Natural killer cell (primary cell): Measurements from ENCODE around the gene PILRA. TPM values are rescaled to one million over a fixed set of nuclear protein-coding genes. Genes with fewer than 3 reads are reported as not detected.

Source experiments
- ATAC-seq, 3 donors: fragments of 150-1000 bp in 2 of 3; fragments of 200-7000 bp in 1 of 3; cut with Tn5 transposase; 1 replicate in 1 of 3; 2 replicates in 2 of 3; pipeline ENCODE4 v1.10.0; 2021; ENCODE audit warnings: mild to moderate bottlenecking in 2 of 3, moderate library complexity in 2 of 3
- DNase-seq, 2 donors: peaks; one replicate each; pipeline versions ENCODE4 v3.0.0 to v3.0.0-alpha.2; 2013 to 2021; ENCODE audit warnings: mixed read lengths in 1 of 2
- H3K27ac ChIP-seq: one replicate; pipeline ENCODE4 v1.5.1; 2013; ENCODE audit warnings: mild to moderate bottlenecking, low read length
- H3K27me3 ChIP-seq: one replicate; pipeline ENCODE4 v1.6.1; 2013; ENCODE audit warnings: low read length; ENCODE audit not compliant: control insufficient read depth, insufficient read depth
- H3K36me3 ChIP-seq: one replicate; pipeline ENCODE4 v1.6.1; 2013; ENCODE audit warnings: low read length; ENCODE audit not compliant: control insufficient read depth, insufficient read depth
- H3K4me1 ChIP-seq: one replicate; pipeline ENCODE4 v1.6.1; 2013; ENCODE audit warnings: low read length; ENCODE audit not compliant: control insufficient read depth, insufficient read depth
- H3K4me3 ChIP-seq: one replicate; pipeline ENCODE4 v1.5.1; 2013; ENCODE audit warnings: low read length
- H3K9me3 ChIP-seq: one replicate; pipeline ENCODE4 v1.6.1; 2013; ENCODE audit warnings: low read length; ENCODE audit not compliant: control insufficient read depth, insufficient read depth
- H3K27ac Mint-ChIP-seq, 2 donors: one replicate each; pipeline ENCODE4 v1.8.0; 2022; ENCODE audit warnings: mild to moderate bottlenecking in 2 of 2, mixed read lengths in 2 of 2, moderate library complexity in 1 of 2
- H3K27me3 Mint-ChIP-seq, 2 donors: one replicate each; pipeline ENCODE4 v1.8.0; 2022; ENCODE audit warnings: low read depth in 2 of 2, mixed read lengths in 2 of 2
- H3K36me3 Mint-ChIP-seq: one replicate; pipeline ENCODE4 v1.8.0; 2022; ENCODE audit warnings: mixed read lengths
- H3K4me1 Mint-ChIP-seq, 2 donors: one replicate each; pipeline ENCODE4 v1.8.0; 2022; ENCODE audit warnings: mixed read lengths in 2 of 2
- H3K4me3 Mint-ChIP-seq: one replicate; pipeline ENCODE4 v1.8.0; 2022; ENCODE audit warnings: mild to moderate bottlenecking, moderate library complexity, mixed read lengths
- H3K9me3 Mint-ChIP-seq, 2 donors: one replicate each; pipeline ENCODE4 v1.8.0; 2022; ENCODE audit warnings: mixed read lengths in 2 of 2
- CTCF ChIP-seq: fragments of 200-600 bp; IDR thresholded peaks from one replicate; pipeline ENCODE4 v1.8.0; 2022; ENCODE audit warnings: antibody characterized with exemption
- WGBS: methylation state at CpG from one replicate; pipeline ENCODE4 v1.1.7; 2013; ENCODE audit warnings: missing lambda C conversion rate; ENCODE audit not compliant: insufficient coverage; 5-methylcytosine and 5-hydroxymethylcytosine counted together
- intact Hi-C: fragments of 100-400 bp; cut with micrococcal nuclease; formaldehyde crosslinking; loops from one replicate; pipeline ENCODE4 v1.14.2; 2022
- total RNA-seq, 4 donors: library from RNA; stranded (reverse); fragments of 120-200 nt in 1 of 4; gene quantifications; one replicate each; pipeline versions ENCODE4 v1.2.3 to v1.2.4, GENCODE V29; 2013 to 2022

The PILRA gene
- total RNA-seq, 3 donors from 2014 or later (not counting 1 experiment from before 2014, with no cell fraction given) = 18.8 to 38.8 (median 29.4) TPM

DNA sequence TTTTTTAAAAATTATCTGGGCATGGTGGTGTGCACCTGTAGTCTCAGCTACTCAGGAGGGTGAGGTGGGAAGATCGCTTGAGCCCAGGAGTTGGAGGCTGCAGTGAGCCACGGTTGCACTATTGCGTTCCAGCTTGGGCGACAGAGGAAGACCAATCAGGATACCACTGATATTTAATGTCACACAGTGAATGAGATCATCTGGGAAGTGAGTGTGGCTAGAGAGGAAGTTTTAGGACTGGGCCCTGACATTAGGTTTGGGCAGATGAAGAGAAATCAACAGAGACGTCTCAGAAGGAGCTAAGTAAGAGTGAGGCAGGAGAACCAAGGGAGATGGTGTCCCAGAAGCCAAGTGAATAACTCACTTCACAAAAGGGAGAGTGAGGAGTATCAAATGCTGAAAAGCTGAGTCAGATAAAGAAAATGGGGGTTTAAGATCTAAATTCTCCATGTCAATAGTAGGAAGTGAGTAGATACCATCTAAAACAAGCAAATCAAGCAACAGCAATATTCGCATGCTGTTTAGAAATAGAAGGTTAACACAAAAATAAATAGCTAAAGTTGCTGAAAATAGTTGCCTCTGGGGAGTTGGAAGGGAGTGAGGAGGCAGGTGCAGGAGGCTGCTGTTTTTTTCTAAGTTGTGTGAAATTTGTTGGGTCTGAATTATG, 11.5 kb downstream of the PILRA start:
- peaks cover 12 to 18% of the 10 kb centered on the region in 2 donors for H3K4me1 Mint-ChIP-seq
- TF ChIP-seq CTCF = no peak
- ATAC-seq (no peak), DNase-seq (no peak)
- no peaks in the 10 kb centered on the region for H3K9me3 Mint-ChIP-seq
- 89% methylated on average over 5 of the region's 6 CpGs for WGBS
- H3K36me3 ChIP-seq = no peaks in the 10 kb centered on the region
- H3K4me3 Mint-ChIP-seq = no peak overlapping the region
- H3K27me3 ChIP-seq = no peaks in the 10 kb centered on the region
- no peaks in the 10 kb centered on the region for H3K36me3 Mint-ChIP-seq
- H3K27ac ChIP-seq = no peak overlapping the region
- intact Hi-C loops = no loop called here
- H3K9me3 ChIP-seq = no peaks in the 10 kb centered on the region
- H3K4me1 ChIP-seq = peaks cover 13% of the 10 kb centered on the region
- H3K27ac Mint-ChIP-seq = no peak overlapping the region
- no peak overlapping the region for H3K4me3 ChIP-seq
- H3K27me3 Mint-ChIP-seq = peaks cover 0 to 3% of the 10 kb centered on the region in 2 donors

GRCh38 chr7:100386940-100387339, 13.7 kb downstream of the PILRA start:
- Mint-ChIP-seq H3K4me3 (no peak overlapping the region), H3K27ac (no peak overlapping the region), H3K36me3 (no peaks in the 10 kb centered on the region), H3K27me3 (peaks cover 0 to 3% of the 10 kb centered on the region in 2 donors), H3K9me3 (no peaks in the 10 kb centered on the region), H3K4me1 (peaks cover 18% of the 10 kb centered on the region in 2 donors)
- Histone ChIP-seq H3K9me3 (no peaks in the 10 kb centered on the region), H3K4me3 (no peak overlapping the region), H3K27me3 (no peaks in the 10 kb centered on the region), H3K27ac (no peak overlapping the region), H3K4me1 (peaks cover 10% of the 10 kb centered on the region), H3K36me3 (no peaks in the 10 kb centered on the region)
- ATAC-seq (no peak), DNase-seq (no peak)
- 77% methylated on average over 3 of the region's 5 CpGs for WGBS
- intact Hi-C loops = no loop called here
- TF ChIP-seq CTCF = no peak

DNA sequence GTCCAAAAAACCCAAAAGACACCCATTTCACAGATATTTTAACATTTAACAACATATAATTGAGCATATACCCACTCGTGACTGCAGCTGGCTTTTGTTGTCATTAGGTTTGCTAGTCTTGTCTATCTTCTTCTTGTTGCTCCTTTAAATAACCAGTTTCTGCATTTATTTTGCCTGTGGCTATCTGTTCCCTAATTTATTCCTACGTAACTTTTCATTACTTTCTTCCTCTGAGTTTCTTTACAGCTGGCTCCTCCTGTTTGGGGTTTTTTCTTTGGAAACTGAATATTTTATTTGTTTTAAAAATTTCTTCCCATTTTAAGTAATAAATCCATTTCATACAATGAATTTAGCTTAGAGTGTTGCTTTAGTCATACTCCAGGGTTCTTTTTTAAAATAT, 14.4 kb downstream of the PILRA start:
- intact Hi-C loops = no loop called here

More for the DNA sequence above, 14.4 kb downstream of the PILRA start:
- TF ChIP-seq CTCF = no peak
- Histone ChIP-seq H3K27ac (no peak overlapping the region), H3K36me3 (no peaks in the 10 kb centered on the region), H3K4me3 (no peak overlapping the region), H3K4me1 (peaks cover 8% of the 10 kb centered on the region), H3K9me3 (no peaks in the 10 kb centered on the region), H3K27me3 (no peaks in the 10 kb centered on the region)
- Mint-ChIP-seq H3K4me3 (no peak overlapping the region), H3K27me3 (peaks cover 0 to 3% of the 10 kb centered on the region in 2 donors), H3K9me3 (no peaks in the 10 kb centered on the region), H3K4me1 (peaks cover 11% of the 10 kb centered on the region in 2 donors), H3K27ac (no peak overlapping the region), H3K36me3 (no peaks in the 10 kb centered on the region)
- WGBS = 83% methylated on average over 1 of the region's 2 CpGs
- ATAC-seq (no peak), DNase-seq (no peak)
